ENCODE data around the gene PEX6.
"Not testable (repeated sequence)": the region's sequence is repeated elsewhere in the genome, so short reads cannot be mapped to it uniquely, and the experiment has no call there.

Gene PEX6

DNA sequence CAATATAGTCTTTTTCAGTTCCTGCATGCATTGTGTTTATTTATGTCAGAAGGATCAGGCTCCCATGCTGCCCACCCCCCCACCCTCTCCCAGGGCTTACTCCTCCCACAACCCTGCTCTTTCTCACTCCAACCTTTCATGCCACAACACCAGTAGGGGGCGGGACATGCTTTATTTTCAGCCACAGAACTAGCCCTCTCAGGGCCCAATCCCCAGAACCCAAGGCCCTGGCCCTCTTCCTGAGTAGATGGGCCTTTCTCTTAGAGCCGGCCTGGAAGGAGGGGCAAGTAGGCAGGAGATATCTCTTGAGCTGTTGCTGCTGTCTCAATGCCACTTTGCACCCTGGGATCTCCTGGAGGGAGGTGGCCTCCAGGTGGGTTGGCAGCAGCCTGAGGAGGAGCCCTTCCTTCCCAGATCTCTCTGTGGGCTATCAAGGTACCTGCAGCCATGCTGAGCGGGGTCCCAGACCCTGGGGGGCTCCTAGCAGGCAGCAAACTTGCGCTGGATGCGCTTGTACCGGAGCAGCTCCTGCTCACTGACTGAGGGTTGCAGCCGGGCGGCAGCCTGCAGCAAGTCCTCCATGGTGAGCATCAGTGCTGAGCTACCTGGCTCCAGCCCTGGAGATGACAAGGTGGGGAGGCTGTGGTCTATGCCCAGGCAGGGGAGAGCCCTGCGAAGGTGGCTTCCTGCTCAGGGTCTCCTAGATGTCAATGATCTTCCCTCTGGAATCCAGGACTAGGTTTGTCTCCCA lies 15.0 kb downstream of the PEX6 start:
- DNase-seq, result no peak

DNA sequence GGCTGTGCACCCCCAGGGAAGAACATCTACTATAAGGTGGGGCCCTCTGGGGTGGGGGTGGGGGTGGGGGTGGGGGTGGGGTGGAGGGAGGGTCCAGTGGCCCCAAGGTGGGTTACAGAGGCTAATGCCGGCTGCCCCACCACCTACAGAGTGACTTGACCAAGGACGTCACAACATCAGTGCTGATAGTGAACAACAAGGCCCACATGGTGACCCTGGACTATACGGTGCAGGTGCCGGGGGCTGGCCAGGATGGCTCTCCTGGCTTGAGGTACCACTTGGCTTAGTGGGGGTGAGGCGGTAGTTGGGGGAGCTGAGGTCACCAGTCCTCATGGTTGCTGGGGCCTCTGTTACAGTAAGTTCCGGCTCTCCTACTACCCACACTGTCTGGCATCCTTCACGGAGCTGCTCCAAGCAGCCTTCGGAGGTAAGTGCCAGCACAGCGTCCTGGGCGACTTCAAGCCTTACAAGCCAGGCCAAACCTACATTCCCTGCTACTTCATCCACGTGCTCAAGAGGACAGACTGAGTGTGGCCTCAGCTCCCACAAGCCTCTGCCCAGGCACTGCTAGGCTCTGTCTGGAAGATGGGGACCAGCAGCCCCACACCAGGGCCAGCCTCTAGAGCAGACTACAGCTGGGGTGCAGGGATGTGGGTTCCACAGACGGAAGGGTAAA lies 15.7 kb downstream of the PEX6 start:
- DNase-seq, result no peak

GRCh38 chr6:42962502-42963178 lies 16.3 kb downstream of the PEX6 start:
- no peak for DNase-seq

DNA sequence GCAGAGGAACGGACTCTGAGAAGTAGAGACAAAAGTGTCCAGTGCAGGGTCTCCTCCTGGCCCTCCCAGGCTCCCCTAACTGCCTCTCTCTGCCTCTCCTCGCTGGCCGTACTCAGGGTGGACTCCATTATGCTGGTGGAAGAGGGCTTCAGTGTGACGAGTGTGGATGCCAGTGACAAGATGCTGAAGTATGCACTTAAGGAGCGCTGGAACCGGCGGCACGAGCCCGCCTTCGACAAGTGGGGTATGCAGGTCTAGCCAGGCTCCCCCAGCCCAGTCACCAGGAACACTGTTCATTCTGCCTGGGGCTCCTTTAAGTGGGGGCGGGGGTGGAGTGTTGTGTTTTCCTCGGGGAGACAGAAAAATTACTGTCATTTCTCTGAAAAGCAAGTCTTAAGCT lies 16.9 kb downstream of the PEX6 start:
- DNase-seq, result no peak

GRCh38 chr6:42961020-42961470 lies 17.9 kb downstream of the PEX6 start:
- no peak for DNase-seq

DNA sequence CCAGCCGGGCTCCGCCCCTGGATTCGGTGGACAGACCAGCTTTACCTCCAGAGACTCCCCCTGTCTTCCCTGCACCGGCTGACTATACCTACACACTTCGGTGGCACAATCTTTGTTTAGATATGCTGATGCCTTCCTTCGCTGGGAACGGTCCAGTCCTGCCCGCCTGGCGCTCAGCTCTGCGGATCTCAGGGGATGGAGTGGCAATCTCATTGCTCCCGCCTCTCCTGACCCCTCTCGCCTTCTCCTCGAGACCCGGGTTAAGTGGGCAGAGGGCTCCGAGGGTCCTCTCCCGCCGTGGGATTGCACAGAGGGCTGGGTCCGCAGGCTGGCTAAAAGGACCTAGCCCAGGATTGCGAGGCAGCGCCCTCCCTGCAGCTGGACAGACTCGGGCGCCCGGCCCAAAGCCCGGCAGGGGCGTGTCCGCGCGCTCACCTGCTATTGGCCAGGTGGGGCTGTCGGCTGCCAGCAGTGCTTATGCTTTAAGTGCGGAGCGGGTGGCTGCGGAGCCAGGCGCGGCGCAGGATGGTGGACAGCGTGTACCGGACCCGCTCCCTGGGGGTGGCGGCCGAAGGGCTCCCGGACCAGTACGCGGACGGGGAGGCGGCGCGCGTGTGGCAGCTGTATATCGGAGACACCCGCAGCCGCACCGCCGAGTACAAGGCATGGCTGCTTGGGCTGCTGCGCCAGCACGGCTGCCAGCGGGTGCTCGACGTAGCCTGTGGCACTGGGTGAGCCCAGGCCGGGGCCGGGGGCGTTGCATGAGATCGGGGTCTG lies 18.6 kb downstream of the PEX6 start, which contains the start of gene GNMT:
Gene GNMT (plus strand): TSS at position 512 of the 777 bp plus-strand sequence. CDS start 14 bp downstream, at position 526.
- no peak for DNase-seq

DNA sequence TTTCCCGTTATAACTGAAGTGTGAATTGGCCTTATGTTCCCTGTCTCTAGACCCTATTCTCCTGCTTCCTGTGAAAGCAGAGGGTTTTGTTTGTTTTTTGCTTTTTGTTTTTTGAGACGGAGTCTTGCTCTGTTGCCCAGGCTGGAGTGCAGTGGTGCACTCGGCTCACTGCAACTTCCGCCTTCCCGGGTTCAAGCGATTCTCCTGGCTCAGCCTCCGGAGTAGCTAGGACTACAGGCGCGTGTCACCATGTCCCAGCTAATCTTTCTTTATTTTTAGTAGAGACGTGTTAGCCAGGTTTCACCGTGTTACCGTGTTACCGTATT lies 19.1 kb downstream of the PEX6 start:
- no peak for DNase-seq

- DNase-seq, result no peak
Measured at GRCh38 chr6:42958125-42958524, 20.9 kb downstream of the PEX6 start.

DNA sequence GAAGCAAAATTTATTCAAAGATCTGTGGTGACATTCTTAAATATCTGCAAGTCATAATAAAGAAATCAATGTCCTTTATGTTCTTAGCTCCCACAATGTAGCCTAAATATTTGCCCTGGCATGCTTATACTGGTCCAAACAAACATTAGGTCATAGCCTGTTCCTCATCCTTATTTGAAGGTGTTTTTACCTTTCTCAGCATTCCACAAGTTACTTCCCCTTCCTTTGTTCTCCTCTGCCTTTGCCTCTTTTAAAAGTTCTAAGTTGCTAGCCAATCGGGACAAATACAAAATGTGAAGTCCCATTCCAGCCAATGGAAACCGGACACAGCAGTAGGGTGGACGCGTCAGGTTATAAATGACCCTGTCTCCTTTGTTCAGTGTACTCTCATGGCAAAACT lies 24.6 kb downstream of the PEX6 start:
- not testable (repeated sequence) for DNase-seq

DNA sequence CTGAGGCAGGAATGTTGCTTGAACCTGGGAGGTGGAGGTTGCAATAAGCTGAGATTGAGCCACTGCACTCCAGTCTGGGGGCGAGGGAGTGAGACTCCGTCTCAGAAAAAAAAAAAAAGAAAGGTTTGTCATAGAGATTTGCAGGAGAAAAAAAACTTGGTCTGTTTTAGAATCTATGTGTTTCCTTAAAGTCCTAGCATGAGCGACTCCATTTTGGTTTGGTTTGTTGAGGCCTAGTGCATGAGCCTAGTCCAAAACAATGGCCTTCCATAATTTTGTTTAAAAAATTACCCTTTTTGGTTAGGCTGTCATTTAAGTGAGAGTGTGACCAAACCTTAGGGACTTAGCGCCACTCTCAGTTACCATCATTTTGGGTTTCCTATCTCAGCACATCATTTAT lies 26.6 kb downstream of the PEX6 start:
- no peak for DNase-seq

GRCh38 chr6:42947950-42948349 lies 31.0 kb downstream of the PEX6 start:
- no peak for DNase-seq

DNA sequence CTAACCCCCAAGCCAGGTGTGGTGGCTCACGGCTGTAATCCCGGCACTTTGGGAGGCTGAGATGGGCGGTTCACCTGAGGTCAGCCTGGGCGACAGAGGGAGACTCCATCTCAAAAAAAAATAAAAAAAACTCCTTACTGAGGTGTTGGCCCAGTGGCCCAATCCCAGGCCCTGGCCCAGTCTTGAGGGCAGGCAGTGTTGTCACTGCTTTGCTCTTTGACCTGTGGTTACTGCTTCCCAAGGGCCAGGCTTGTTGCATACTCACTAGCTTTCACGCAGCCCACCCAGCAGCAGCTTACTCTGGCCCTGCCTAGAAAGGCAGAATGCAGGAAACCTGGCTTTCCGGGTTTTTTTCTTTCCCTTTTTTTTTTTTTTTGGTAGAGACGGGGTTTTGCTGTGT lies 36.5 kb downstream of the PEX6 start:
- DNase-seq, result no peak

DNA sequence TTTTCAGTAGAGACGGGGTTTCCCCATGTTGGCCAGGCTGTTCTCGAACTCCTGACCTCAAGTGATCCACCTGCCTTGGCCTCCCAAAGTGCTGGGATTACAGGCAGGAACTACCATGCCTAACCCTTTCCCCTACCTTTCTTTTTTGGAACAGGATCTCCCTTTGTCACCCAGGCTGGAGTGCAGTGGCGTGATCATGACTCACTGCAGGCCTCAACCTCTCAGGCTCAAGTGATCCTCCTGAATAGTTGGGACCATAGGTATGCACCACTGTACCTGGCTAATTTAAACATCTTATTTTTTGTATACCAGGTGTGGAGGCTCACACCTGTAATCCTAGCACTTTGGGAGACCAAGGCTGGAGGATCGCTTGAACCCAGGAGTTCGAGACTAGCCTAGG lies 37.6 kb downstream of the PEX6 start:
- not testable (repeated sequence) for DNase-seq

DNA sequence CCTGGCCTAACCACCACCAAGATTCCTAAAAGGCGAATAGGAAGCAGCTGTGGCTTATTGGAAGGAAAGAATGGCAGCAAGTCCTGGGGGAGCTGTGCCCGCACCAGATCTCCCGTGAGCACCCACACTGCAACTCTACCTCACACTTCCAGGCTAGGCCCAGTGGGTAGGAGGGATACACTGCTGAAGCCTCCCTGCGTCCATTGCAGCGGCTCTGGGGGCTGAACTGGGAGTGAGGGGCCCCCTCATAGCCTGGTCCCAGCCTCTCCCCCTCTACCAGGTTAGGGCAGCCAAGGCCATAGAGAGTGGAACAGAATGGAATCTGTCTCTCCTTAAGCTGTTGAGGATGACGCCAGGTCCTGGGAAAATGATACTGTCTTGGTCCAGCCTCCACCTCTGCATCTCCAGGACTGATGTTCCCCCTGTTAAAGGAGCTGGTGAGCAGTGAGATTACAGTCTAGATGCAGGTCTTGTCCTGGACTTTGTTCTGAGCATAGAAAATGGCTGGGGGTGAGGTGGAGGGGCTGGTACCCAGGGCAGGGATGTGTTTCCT lies 38.4 kb downstream of the PEX6 start:
- no peak for DNase-seq

- DNase-seq, result no peak
Measured at GRCh38 chr6:42939810-42940167, 39.2 kb downstream of the PEX6 start.

- DNase-seq, result no peak
Measured at GRCh38 chr6:42938987-42939809, 39.8 kb downstream of the PEX6 start.

DNA sequence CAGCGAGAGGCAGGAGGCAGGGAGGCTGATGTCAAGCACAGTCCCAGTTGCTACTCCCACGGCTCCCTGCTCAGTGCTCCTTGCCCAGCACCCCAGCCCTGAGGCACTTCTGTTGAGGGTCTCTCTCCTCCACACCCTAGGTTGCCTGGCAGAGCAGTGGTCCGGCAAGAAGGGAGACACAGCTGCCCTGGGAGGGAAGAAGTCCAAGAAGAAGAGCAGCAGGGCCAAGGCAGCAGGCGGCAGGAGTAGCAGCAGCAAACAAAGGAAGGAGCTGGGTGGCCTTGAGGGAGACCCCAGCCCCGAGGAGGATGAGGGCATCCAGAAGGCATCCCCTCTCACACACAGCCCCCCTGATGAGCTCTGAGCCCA lies 40.6 kb downstream of the PEX6 start:
- DNase-seq, result no peak

- no peak for DNase-seq
Measured at GRCh38 chr6:42937548-42938427, 41.2 kb downstream of the PEX6 start.

- no peak for DNase-seq
Measured at GRCh38 chr6:42936398-42936797, 42.6 kb downstream of the PEX6 start.

DNA sequence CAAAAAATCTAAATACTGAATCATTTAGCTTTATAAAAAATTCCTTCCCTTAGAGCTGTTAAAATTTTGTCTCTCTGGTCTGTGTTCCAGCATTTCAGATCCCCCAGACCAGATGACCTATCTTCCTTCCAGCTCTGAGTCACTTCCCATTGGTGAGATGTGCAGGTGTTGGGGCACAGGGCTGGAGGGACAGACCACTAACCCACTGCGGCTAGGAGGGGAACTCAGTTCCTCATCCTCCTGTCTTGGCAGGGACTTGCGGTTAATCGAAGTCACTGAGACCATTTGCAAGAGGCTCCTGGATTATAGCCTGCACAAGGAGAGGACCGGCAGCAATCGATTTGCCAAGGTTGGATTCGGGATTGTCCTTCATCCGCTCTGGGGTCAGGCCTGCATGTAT lies 43.7 kb downstream of the PEX6 start:
- no peak for DNase-seq

DNA sequence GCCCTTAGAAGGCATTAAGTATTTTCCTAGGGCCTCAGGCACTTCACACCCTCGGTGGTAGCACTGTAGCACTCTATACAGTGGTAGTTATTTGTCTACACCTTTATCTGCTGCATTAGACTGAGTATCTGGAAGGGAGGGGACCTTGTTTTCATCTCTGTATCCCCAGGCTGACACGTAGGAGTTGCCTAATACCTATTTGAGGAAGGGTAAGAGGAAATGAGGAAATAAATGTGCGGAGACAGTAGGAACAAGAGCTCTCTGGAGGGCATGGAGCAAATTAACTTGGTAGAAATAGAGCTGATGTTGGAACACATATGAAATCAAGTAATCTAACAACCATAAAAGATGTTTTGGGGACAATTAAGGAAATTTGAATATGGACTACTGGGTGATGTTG lies 45.8 kb downstream of the PEX6 start:
- DNase-seq, result no peak
